Left lobe of liver (tissue), 2 donors: ENCODE measurements around the gene CRLF1. TPM values are rescaled to one million over a fixed set of nuclear protein-coding genes. Genes with fewer than 3 reads are reported as not detected.
"Not testable (repeated sequence)": the region's sequence is repeated elsewhere in the genome, so short reads cannot be mapped to it uniquely, and the experiment has no call there.

Experiments
- ATAC-seq: fragments of 200-7000 bp; cut with Tn5 transposase; one replicate; pipeline ENCODE4 v1.9.1; 2020; ENCODE audit warnings: mild to moderate bottlenecking, moderate library complexity
- DNase-seq: peaks from one replicate; pipeline ENCODE4 v3.0.0-alpha.2; 2020; ENCODE audit warnings: low spot score
- total RNA-seq: library from RNA; stranded (reverse); gene quantifications from one replicate; pipeline ENCODE4 v1.2.1, GENCODE V29; 2021
- donor health status: DM: no; HTN: no; CAD: no; lungs with moderate emphysema.
- donor health status: DM: no; HTN: yes; CAD: no.

Gene CRLF1
- total RNA-seq, 1 donor from 2014 or later, result 0.20 TPM

DNA sequence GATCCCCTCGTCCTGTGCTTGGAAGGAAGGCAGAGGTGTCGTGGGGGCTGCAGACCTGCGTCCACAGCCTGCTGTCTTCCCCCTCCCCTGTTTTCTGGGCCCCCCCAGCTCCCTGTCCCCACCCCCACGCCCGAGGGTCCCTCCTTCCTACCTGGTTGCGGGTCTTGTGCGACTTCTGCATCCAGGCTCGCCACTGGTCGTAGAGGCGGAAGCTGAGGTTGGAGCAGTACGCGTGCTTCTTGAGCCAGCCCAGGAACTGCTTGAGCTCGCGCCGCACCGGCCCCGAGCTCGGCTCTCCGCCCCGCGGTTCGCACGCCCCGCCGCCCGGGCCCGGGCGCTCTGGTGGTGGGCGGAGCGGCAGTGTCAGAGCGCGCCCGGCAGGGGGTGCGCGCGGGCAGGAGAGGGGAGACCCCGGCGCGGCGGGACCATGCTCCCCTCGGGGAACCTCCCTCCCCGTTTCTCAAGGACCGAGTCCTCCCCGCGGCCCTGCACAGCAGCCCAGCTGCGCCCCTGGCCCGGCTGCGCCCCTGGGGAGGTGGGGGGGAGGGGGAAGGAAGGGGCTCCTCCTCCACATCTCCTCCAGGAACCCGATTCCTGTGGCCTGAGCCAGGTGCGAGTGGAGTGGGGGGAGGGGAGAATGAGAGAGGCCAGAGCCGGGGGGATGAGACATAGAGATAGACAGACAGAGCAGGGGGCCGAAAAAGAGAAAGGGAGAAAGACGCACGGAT is 12.3 kb downstream of the CRLF1 start:
- DNase-seq (no peak), ATAC-seq (peak; percentile 76)

DNA sequence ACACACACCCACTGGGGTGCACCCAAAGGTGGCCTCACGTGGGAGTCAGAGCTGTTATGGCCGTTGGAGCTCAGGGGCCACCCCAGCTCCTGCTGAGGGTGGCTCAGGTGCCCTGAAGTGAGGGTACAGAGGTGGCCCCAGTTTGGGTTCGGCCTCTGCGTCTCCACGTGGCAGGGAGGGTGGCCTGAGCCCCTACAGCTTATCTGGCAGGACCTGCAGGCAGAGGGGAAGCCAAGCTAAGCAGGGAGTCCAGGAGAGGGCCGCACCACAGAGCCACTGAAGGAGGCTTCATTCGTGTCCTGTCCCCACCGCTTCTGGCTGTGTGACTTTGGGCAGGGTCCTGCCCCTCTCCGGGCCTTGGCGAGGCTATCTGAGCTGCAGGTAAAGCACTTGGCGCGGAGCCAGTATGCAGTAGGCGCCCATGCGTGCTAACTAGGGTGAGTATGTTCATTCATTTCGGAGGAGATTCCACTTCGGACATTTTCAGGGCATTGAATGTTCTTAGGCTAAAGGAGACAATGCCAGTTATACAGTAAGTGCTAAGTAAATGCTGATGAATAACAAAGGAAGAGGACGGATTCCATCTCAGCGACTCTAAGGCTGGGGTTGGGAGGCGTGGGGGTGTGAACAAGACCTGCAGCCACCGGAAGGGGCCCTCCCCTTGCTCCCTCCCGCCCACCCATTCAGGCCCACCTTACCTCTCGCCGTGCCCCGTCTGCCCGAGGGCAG is 13.1 kb downstream of the CRLF1 start:
- DNase-seq, result no peak
- ATAC-seq, result no peak

DNA sequence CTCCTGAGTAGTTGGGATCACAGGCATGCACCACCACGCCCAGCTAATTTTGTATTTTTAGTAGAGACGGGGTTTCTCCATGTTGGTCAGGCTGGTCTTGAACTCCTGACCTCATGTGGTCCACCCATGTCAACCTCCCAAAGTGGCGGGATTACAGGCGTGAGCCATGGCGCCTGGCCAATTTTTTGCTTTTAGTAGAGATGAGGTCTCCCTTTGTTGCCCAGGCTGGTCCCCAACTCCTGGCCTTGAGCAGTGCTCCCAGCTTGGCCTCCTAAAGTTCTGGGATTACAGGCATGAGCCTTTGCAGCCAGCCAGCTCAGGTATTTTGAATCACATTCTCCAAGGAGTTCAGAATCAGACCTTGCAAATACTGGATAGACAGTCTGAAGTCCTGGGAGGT is 13.9 kb downstream of the CRLF1 start:
- not testable (repeated sequence) for ATAC-seq, DNase-seq

GRCh38 chr19:18591735-18592385 is 14.7 kb downstream of the CRLF1 start:
- DNase-seq (no peak), ATAC-seq (no peak)

GRCh38 chr19:18590273-18591272 is 16.0 kb downstream of the CRLF1 start:
- ATAC-seq, result no peak
- no peak for DNase-seq

GRCh38 chr19:18589380-18590272 is 17.0 kb downstream of the CRLF1 start:
- DNase-seq (peak; percentile 76), ATAC-seq (peak; percentile 80)

GRCh38 chr19:18588611-18589379 is 17.8 kb downstream of the CRLF1 start, which contains the start of gene REX1BD:
REX1BD (plus strand) TSS chr19:18588798; CDS start chr19:18588802, 4 bp downstream.
- DNase-seq (peak; percentile 78), ATAC-seq (peak; percentile 89)

DNA sequence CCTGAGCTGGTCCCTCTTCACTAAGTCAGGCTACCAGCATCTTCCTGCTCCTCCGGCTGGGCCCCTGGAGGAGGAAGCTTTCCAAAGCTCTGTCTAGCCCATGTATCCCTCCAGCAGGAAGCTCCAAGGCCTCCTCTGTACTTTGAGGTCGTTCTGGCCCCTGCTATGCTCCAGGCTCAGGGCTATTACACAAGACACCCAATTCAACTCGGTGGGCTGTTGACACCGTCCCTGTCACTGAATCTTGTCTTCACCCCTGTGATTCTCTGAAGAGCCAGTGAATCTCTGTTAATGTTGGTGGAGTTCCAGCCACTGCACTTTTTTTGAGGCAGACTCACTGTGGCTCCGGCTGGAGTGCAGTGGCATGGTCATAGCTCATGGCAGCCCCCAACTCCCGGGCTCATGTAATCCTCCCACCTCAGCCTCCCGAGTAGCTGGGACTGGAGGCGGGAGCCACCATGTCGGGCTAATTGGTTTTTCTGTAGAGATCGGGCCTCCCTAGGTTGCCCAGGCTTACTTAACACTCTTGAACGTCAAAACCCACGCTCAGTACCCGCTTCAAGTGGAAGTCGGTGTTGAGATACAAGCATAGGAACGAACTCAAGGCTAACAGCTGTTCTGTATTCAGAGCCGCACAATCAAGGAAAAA is 18.5 kb downstream of the CRLF1 start:
- DNase-seq (no peak), ATAC-seq (no peak)

- ATAC-seq, result no peak
- no peak for DNase-seq
These were observed 19.0 kb downstream of the CRLF1 start for GRCh38 chr19:18587561-18587960.

DNA sequence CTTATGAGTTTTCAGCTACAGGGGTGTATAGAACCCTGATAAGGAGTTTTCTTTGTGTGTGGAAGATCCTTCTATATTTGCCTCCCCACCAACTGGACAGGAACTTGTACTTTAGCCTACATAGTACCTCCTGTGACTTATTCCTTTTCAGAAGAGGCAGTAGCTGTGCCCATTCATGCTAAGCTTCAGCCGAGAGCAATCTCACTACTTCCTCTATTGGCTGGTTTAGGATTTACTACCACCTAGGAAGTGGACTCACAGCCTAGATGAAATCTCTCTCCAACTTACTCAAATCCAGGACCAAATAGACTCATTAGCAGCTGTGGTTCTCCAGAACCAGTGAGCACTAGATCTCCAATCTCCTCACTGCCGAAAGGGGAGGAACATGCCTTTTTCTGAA is 20.3 kb downstream of the CRLF1 start:
- ATAC-seq, result no peak
- no peak for DNase-seq

DNA sequence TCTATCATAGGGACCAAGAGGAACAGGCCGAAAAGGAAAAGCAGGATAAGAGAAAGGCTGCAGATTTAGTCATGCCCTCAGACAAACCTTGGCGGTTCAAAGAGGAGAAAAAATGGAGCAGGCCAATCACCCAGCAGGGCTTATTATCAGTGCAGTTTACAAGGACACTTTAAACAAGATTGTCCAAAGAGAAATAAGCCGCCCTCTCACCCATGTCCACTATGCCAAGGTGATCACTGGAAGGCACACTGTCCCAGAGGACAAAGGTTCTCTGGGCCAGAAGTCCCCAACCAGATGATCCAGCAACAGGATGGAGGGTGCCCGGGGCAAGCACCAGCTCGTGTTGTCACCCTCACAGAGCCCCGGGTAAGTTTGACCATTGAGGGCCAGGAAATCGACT is 26.3 kb downstream of the CRLF1 start:
- peak; percentile 86 for ATAC-seq
- DNase-seq, result peak; percentile 70

DNA sequence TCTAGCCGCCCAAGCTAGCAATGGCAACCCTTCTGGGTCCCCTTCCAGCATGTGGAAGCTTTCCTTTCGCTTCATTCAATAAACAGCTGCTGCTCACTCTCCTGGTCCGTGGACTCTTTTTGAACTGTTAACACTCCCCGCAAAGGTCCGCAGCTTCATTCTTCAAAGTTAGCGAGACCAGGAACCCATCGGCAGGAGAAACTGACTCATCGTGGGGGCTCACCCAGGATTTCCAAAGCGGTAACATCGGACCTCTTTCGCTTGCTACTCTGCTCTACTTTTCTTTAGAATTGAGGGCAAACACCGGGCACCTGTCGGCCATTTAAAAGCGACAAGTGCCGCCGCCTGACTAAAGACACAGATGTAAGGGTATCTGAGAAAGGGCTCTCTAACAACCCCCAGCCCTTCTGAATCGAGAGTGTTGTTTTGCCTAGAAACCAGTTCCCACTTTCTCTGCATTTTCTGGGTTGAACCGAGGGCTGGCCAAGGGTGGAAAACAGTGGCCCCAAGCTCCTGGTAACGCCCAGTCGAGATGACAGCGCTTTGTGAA is 29.2 kb downstream of the CRLF1 start:
- no peak for DNase-seq
- ATAC-seq, result no peak

- ATAC-seq (no peak), DNase-seq (no peak)
These were observed 30.2 kb downstream of the CRLF1 start for GRCh38 chr19:18576383-18576782.

DNA sequence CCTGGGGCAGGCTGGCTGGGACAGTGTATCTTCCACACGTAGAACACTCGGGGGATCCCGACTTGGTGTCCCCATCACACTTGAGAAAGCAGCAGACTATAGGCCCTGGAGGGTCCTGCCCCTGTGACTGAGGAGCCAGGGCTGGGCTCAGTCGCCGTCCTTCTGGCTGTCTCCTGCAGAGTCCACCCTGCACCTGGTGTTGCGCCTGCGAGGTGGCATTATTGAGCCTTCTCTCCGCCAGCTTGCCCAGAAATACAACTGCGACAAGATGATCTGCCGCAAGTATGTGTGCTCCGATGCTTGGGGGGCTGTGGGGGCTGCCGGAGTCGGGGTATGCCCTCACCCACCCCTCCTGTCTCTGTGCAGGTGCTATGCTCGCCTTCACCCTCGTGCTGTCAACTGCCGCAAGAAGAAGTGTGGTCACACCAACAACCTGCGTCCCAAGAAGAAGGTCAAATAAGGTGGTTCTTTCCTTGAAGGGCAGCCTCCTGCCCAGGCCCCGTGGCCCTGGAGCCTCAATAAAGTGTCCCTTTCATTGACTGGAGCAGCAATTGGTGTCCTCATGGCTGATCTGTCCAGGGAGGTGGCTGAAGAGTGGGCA is 31.8 kb downstream of the CRLF1 start:
- no peak for ATAC-seq

GRCh38 chr19:18571564-18572344 is 34.8 kb downstream of the CRLF1 start, which contains the start of gene UBA52:
UBA52 (plus strand) TSS chr19:18571857; CDS start chr19:18573301, 1,444 bp downstream.
- ATAC-seq, result peak; percentile 97
- DNase-seq, result peak; percentile 99

More for the DNA sequence above, 31.8 kb downstream of the CRLF1 start:
- no peak for DNase-seq

- ATAC-seq, result no peak
- DNase-seq, result no peak
These were observed 38.2 kb downstream of the CRLF1 start for GRCh38 chr19:18568367-18568766.

- no peak for ATAC-seq
- DNase-seq, result no peak
These were observed 39.6 kb downstream of the CRLF1 start for GRCh38 chr19:18566953-18567352.
